HG02840 (cell line): Measurements from ENCODE around the gene MMP14.
A peak's percentile ranks its signal among the peaks of the same experiment; 100 is the strongest.
"Not testable (repeated sequence)": the region's sequence is repeated elsewhere in the genome, so short reads cannot be mapped to it uniquely, and the experiment has no call there.

Experiments used
- ATAC-seq: cut with Tn5 transposase; IDR thresholded peaks from one replicate; pipeline ENCODE4 v1.9.1; 2021; ENCODE audit warnings: mild to moderate bottlenecking, moderate library complexity, moderate number of reproducible peaks; ENCODE audit not compliant: unreplicated experiment, low FRiP score

The MMP14 gene

GRCh38 chr14:22813145-22813544, 23.2 kb upstream of the MMP14 start:
- no peak for ATAC-seq

GRCh38 chr14:22814373-22814772, 22.0 kb upstream of the MMP14 start:
- no peak for ATAC-seq

GRCh38 chr14:22814941-22815713, 21.3 kb upstream of the MMP14 start, which contains the start of gene SLC7A7:
SLC7A7 (minus strand) TSS chr14:22815435; CDS start chr14:22813398, 2,037 bp downstream.
- no peak for ATAC-seq

- no peak for ATAC-seq
Measured at GRCh38 chr14:22819151-22819988, 17.0 kb upstream of the MMP14 start.

GRCh38 chr14:22820731-22821130, 15.7 kb upstream of the MMP14 start:
- no peak for ATAC-seq

GRCh38 chr14:22821193-22822015, 15.0 kb upstream of the MMP14 start:
- no peak for ATAC-seq

- ATAC-seq: no peak
Measured at GRCh38 chr14:22822016-22822570, 14.3 kb upstream of the MMP14 start.

GRCh38 chr14:22822571-22823098, 13.8 kb upstream of the MMP14 start:
- ATAC-seq: no peak

GRCh38 chr14:22824711-22825359, 11.6 kb upstream of the MMP14 start:
- no peak for ATAC-seq

- not testable (repeated sequence) for ATAC-seq
Measured at GRCh38 chr14:22829076-22829660, 7.2 kb upstream of the MMP14 start.

GRCh38 chr14:22829661-22830442, 6.5 kb upstream of the MMP14 start, which contains the start of gene MRPL52:
MRPL52 (plus strand) TSS chr14:22829887; CDS start chr14:22829913, 26 bp downstream.
- peak; percentile 76 for ATAC-seq

- ATAC-seq: no peak
Measured at GRCh38 chr14:22830443-22831010, 5.9 kb upstream of the MMP14 start.

GRCh38 chr14:22835505-22835904, 880 bp upstream of the MMP14 start:
- ATAC-seq: no peak

- ATAC-seq: no peak
Measured at GRCh38 chr14:22837114-22837749, 847 bp downstream of the MMP14 start.

GRCh38 chr14:22837750-22838538, 1.6 kb downstream of the MMP14 start:
- ATAC-seq: no peak

GRCh38 chr14:22838631-22839041, 2.3 kb downstream of the MMP14 start:
- ATAC-seq: no peak
